Measurements from ENCODE around the gene STIP1. TPM values are rescaled to one million over a fixed set of nuclear protein-coding genes. Genes with fewer than 3 reads are reported as not detected.

The STIP1 gene
- total RNA-seq, 1 experiment from 2014 or later = 336 TPM

- ChIA-PET POLR2A (interaction anchor here (0.7 to 1.4 kb wide), 11 partner anchors 9 to 114 kb away, joined by 4 to 11 read pairs (median 5); partner anchors contain the start of genes NUDT22, PRDX5, TRMT112 and TRPT1), RAD21 (ENCODE audit: low non-redundant PET in 1 of 2, low total read pairs in 2 of 2, uncharacterized antibody in 2 of 2, unreplicated experiment in 2 of 2) (interaction anchor here in 1 of 2 experiments (0.6 kb wide), 1 partner anchor 1758 kb away, joined by 5 read pairs; no protein-coding TSS in a partner anchor), CTCF (interaction anchor here (0.8 to 2.2 kb wide), 8 partner anchors 9 to 115 kb away, joined by 3 to 10 read pairs (median 5); partner anchors contain the start of genes PRDX5 and TRMT112)
- Histone ChIP-seq H3K9me3 (ENCODE audit: control insufficient read depth in 1 of 2, insufficient read depth in 1 of 2, low read depth in 1 of 2, low read length in 2 of 2) (no peaks in the 10 kb centered on the region), H3K9ac (ENCODE audit: low read length) (peak overlapping the region; percentile 99), H3K4me1 (ENCODE audit: control insufficient read depth in 1 of 2, insufficient read depth in 2 of 2, low read length in 2 of 2) (peaks cover 32 to 61% of the 10 kb centered on the region in 2 experiments), H2AFZ (ENCODE audit: low read depth, low read length, poor library complexity, severe bottlenecking) (no peak overlapping the region), H3K79me2 (ENCODE audit: insufficient read depth, low read length) (peaks cover 46% of the 10 kb centered on the region), H4K20me1 (ENCODE audit: insufficient read depth) (no peaks in the 10 kb centered on the region), H3K4me2 (ENCODE audit: low read length) (peak overlapping the region; percentile 84), H3K27ac (ENCODE audit: low read depth, low read length) (peak overlapping the region; percentile 96), H3K4me3 (replicated peaks in 1 of 2; ENCODE audit: low read depth in 1 of 2, low read length in 2 of 2) (peak overlapping the region; percentile 70 to 91), H3K36me3 (ENCODE audit: control insufficient read depth in 1 of 2, insufficient read depth in 2 of 2, low read length in 2 of 2) (peaks cover 0 to 20% of the 10 kb centered on the region in 2 experiments; a peak in 1 of 4 replicates), H3K27me3 (ENCODE audit: insufficient read depth, low read length) (no peaks in the 10 kb centered on the region), H3K9me2 (ENCODE audit: insufficient read depth) (no peaks in the 10 kb centered on the region)
- ATAC-seq (peak; percentile 78), DNase-seq (ENCODE audit: low read depth, low spot score) (peak; percentile 98)
- intact Hi-C loops (cut with micrococcal nuclease) = loop anchor here (2.0 kb wide), 1 partner anchor 64 kb away; the partner anchor contains the start of gene ESRRA
- TF ChIP-seq SIN3A (IDR thresholded peaks at IDR 0.05; ENCODE audit: low read depth) = no peak
- TF ChIP-seq ZNF274 (IDR thresholded peaks at IDR 0.05; ENCODE audit: low read depth, low read length) = no peak
- no peak for TF ChIP-seq ZBTB33 (IDR thresholded peaks at IDR 0.05; ENCODE audit: extremely low read depth, insufficient replicate concordance, low read length)
- no peak for TF ChIP-seq YY1 (IDR thresholded peaks at IDR 0.05; ENCODE audit: extremely low read depth, insufficient replicate concordance, low read depth, low read length)
- no peak for TF ChIP-seq MAX (IDR thresholded peaks at IDR 0.05)
- no peak for TF ChIP-seq CTCF (IDR thresholded peaks at IDR 0.05 in 2 of 3, conservative IDR thresholded peaks at IDR 0.05 in 1 of 3; ENCODE audit: borderline replicate concordance in 1 of 3, insufficient read depth in 1 of 3, low read depth in 2 of 3, low read length in 2 of 3)
- TF ChIP-seq ZFX (IDR thresholded peaks at IDR 0.05) = no peak
- TF ChIP-seq JUND (IDR thresholded peaks at IDR 0.05) = no peak
- TF ChIP-seq POLR2A (IDR thresholded peaks at IDR 0.05; ENCODE audit: borderline replicate concordance, extremely low read depth, insufficient read depth, insufficient read length) = no peak
- TF ChIP-seq SRF (IDR thresholded peaks at IDR 0.05; ENCODE audit: low read depth) = no peak
- no peak for TF ChIP-seq FOSL1 (IDR thresholded peaks at IDR 0.05; ENCODE audit: low read depth)
- no TSS peak for BruUV-seq (replicated peaks)
These were observed 55.2 kb downstream of the STIP1 start for GRCh38 chr11:64241241-64241490.

Measured in HCT116 (cell line).